ENCODE data around the gene CASKIN1.

GRCh38 chr16:2151188-2152091 lies 45.0 kb downstream of the CASKIN1 start:
- TF ChIP-seq CTCF (IDR thresholded peaks at IDR 0.05) (no peak), POLR2A (IDR thresholded peaks at IDR 0.05) (no peak)

All from stomach (tissue), 4 donors.